HG03354 (cell line): Measurements from ENCODE around the gene PPFIA2.

ENCODE experiments used
- ATAC-seq: cut with Tn5 transposase; IDR thresholded peaks from one replicate; pipeline ENCODE4 v1.9.1; 2021; ENCODE audit warnings: mild to moderate bottlenecking; ENCODE audit not compliant: unreplicated experiment, poor library complexity, severe bottlenecking

PPFIA2 gene

GRCh38 chr12:81759190-81760051 is at the start of gene PPFIA2:
Gene PPFIA2, minus strand, starts transcription at chr12:81759350.
- no peak for ATAC-seq

- no peak for ATAC-seq
Observed at GRCh38 chr12:81800298-81801148, 41.4 kb upstream of the PPFIA2 start.

- no peak for ATAC-seq
Observed at GRCh38 chr12:81798294-81798693, 39.1 kb upstream of the PPFIA2 start.

GRCh38 chr12:81797100-81797499 is 38.0 kb upstream of the PPFIA2 start:
- no peak for ATAC-seq

GRCh38 chr12:81792666-81793065 is 33.5 kb upstream of the PPFIA2 start:
- ATAC-seq, result no peak

GRCh38 chr12:81779216-81779615 is 20.1 kb upstream of the PPFIA2 start:
- no peak for ATAC-seq

- no peak for ATAC-seq
Observed at GRCh38 chr12:81778719-81779118, 19.6 kb upstream of the PPFIA2 start.

DNA sequence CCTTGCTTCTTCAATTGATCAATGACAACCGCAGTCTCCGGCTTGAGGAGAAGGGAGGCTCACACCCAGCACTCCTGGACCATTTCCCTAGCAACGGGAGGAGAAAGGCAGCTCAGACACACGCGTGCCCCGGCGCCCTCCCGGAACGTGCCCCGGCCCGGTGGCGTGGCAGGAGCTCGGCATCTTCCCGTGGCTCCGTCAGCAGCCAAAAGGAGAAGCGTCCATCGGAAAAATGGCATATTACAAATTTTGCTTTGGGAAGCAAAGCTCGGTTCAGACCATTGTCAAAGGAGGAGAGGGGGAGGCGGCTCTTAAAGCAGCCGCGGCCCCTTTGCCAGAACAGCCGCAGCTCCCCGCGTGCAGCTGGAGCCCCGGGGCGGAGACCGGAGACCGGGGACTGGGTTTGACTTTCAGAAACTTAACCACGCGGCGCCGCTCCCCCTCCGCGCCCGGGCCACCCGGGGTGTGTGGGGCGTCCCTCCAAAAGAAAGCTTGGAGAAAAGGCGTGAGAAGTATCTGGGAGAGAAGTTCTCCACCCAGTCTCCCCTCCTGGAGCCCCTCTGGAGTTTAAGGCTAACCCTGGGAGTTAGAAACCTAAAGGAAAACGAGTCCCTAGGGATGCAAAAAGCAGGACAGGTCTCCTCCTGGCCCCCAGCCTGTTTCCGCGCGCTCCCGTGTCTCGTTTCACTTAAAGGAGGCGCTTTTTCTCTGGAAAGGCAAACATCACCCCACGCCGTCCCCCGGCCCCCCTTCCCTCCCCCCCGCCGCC is 545 bp downstream of the PPFIA2 start:
- no peak for ATAC-seq

GRCh38 chr12:81757731-81758365 is 1.3 kb downstream of the PPFIA2 start:
- ATAC-seq, result no peak

DNA sequence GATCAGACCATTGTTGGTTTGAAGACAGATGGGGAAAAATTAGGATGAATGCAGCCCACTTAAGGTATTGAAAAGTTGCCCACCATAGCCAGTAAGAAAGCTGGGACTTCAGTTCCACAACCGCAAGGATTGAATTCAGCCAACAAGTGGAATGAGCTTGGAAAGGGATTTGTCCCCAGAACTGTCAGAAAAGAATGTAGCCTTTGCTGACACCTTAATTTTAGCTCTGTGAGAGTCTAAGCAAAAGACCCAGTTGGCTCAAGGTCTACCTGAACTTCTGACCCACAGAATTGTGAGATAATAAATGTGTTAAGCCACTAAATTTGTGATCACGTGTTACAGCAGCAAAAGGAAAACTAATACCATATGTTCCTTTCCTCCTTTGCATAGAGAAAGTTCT is 29.4 kb downstream of the PPFIA2 start:
- ATAC-seq, result no peak

DNA sequence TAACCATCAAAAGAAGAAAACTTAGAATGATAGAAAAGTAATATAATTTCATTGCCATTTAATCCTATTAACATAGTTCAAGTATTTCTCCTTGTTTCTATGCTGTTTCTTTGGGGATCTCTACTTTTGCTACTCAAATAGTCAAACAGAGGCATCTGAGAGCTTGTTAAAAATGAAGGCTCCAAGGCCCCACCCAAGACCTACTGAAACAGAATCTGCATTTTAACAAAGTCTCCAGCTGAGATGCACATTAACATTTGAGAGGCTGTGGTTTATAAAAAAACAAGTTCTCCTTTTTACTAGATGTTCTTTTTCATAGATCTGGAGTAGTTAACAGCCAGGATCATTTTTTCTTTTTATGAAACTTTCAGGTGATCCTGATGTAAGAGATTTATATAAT is 31.8 kb downstream of the PPFIA2 start:
- no peak for ATAC-seq

DNA sequence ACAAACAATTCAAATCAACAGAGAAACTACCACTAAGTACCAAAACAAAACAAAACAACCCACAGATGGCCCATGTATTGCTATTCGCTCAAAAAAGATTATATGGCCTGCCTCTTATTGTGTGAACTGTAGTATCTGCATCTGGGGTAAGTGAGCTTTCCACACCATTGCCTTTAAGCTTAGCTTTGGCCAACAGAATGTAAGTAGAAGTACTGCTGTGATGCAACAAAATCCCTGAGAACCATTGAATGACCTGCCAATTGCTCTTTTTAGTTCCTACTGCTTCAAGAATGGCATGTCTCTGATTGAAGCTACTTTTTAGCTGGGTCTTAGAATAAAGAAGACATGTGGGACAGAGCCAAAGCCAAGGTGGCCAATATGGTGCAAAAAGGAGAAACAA is 32.5 kb downstream of the PPFIA2 start:
- ATAC-seq, result no peak

GRCh38 chr12:81723361-81723760 is 35.8 kb downstream of the PPFIA2 start:
- ATAC-seq, result no peak

DNA sequence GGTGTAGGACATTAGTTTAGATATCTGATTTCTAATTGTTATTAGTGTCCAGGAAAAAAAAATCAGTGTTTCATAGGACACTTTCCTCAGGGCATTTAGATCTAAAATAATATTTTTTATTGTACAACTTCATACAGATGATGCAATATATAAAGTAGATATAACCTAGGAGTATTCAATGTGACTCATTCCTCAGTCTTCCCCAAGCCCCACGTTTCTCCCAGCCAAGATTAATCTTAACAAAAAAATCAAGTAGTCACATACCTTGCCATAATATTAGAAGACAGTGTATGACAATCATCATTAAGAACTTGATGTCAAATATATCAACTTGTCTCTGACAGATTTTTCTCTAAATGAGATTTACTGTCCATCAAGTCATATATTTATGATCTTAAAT is 37.1 kb downstream of the PPFIA2 start:
- no peak for ATAC-seq

- ATAC-seq, result no peak
Observed at GRCh38 chr12:81718616-81719015, 40.5 kb downstream of the PPFIA2 start.

- no peak for ATAC-seq
Observed at GRCh38 chr12:81712536-81712935, 46.6 kb downstream of the PPFIA2 start.

DNA sequence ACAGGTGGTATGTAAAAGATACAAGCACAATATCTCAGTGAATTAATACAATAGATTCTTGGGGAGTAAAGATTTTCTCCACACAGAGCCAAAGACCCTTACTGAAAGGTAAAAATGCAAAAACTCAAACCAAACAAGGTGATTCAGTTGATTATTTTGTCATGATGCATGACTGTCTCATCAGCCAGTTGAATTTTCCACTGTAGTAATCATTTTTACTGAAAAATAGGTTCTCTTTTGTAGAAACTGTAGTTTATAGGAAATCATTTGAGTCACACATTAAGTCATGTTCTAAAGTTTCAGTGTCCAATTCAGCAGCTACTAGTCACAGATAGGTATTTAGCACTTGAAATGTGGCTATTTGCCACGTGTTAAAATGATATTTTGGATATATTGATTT is 53.6 kb downstream of the PPFIA2 start:
- ATAC-seq, result no peak

DNA sequence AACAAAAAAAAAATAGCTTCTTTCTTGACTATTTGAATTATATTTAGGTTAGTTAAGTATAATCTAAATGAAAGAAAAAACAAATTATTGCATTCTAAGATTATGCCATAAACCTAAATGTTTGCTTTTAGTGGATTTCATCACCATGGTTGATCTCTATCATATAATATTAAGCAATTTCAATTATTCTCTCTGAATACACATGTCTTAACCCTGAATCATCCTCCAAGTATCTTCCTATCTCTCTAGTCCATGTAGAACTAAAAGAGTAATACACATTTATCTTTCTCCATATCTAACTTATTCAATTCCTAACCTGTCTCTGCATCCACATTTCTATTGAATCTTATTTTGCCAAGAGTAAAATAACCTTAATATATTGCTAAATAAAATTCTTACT is 59.6 kb downstream of the PPFIA2 start:
- no peak for ATAC-seq

- ATAC-seq, result no peak
Observed at GRCh38 chr12:81692008-81692407, 67.1 kb downstream of the PPFIA2 start.

DNA sequence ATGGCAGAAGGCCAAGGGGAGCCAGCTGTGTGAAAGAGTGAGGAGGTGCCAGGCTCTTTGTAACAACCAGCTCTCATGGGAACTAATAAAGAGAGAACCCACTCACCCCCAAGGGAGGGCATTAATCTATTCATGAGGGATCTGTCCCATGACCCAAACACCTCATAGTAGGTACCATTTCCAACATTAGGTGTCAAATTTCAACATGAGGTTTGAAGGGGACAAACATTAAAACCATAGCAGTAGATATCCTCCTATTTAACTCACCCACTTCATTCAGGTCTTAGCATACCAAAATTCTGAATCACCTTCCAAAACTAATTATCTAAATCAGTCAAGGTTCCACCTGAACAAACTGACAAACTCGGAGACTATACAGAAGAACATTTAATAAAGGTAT is 75.3 kb downstream of the PPFIA2 start:
- ATAC-seq, result no peak
